Liver (tissue), 9 donors: ENCODE measurements around the gene APOA5. TPM values are rescaled to one million over a fixed set of nuclear protein-coding genes. Genes with fewer than 3 reads are reported as not detected.

Experiments used
- DNase-seq: peaks from one replicate; pipeline ENCODE4 v3.0.0-alpha.2; 2017; ENCODE audit warnings: low spot score
- H3K27ac ChIP-seq, 2 donors: one replicate each; pipeline ENCODE4 v1.7.0; 2013; ENCODE audit warnings: inconsistent platforms in 2 of 2, low read length in 2 of 2, control low read depth in 1 of 2, low read depth in 1 of 2, mild to moderate bottlenecking in 1 of 2
- H3K27me3 ChIP-seq, 4 donors: one replicate each; pipeline versions ENCODE4 v1.6.1 to v1.7.0; 2013; ENCODE audit warnings: low read length in 3 of 4, inconsistent platforms in 1 of 4, mild to moderate bottlenecking in 1 of 4, moderate library complexity in 1 of 4; ENCODE audit not compliant: control insufficient read depth in 4 of 4, insufficient read depth in 4 of 4
- H3K36me3 ChIP-seq, 4 donors: one replicate each; pipeline versions ENCODE4 v1.6.1 to v1.7.0; 2013; ENCODE audit warnings: low read length in 3 of 4, mild to moderate bottlenecking in 3 of 4, low read depth in 1 of 4, moderate library complexity in 1 of 4; ENCODE audit not compliant: control insufficient read depth in 4 of 4, insufficient read depth in 3 of 4
- H3K4me1 ChIP-seq, 4 donors: one replicate each; pipeline versions ENCODE4 v1.6.1 to v1.7.0; 2013; ENCODE audit warnings: low read length in 3 of 4, mild to moderate bottlenecking in 3 of 4, moderate library complexity in 1 of 4; ENCODE audit not compliant: control insufficient read depth in 4 of 4, insufficient read depth in 4 of 4
- H3K4me3 ChIP-seq, 3 donors: one replicate each; pipeline versions ENCODE4 v1.6.1 to v1.7.0; 2013; ENCODE audit warnings: low read length in 3 of 3, control low read depth in 1 of 3, low read depth in 1 of 3, mild to moderate bottlenecking in 1 of 3
- H3K9ac ChIP-seq, 2 donors: one replicate each; pipeline ENCODE4 v1.7.0; 2013; ENCODE audit warnings: low read length in 2 of 2, mild to moderate bottlenecking in 2 of 2, moderate library complexity in 2 of 2, control low read depth in 1 of 2, low read depth in 1 of 2
- H3K9me3 ChIP-seq, 4 donors: one replicate each; pipeline versions ENCODE4 v1.6.1 to v1.7.0; 2013; ENCODE audit warnings: low read length in 3 of 4; ENCODE audit not compliant: control insufficient read depth in 4 of 4
- ATF3 ChIP-seq: IDR thresholded peaks from 2 replicates; pipeline ENCODE4 v1.6.1; 2016; ENCODE audit warnings: antibody characterized with exemption
- CTCF ChIP-seq: fragments of 150-350 bp; IDR thresholded peaks from 2 replicates; pipeline ENCODE4 v1.5.1; 2017; ENCODE audit warnings: improper control_type of control experiment, low read depth, low read length; ENCODE audit not compliant: missing input control
- EGR1 ChIP-seq, 2 donors: IDR thresholded peaks; 2 replicates each; pipeline ENCODE4 v1.6.1; 2016 to 2018; ENCODE audit warnings: antibody characterized with exemption in 2 of 2, low read depth in 2 of 2
- FOXA1 ChIP-seq: IDR thresholded peaks from 2 replicates; pipeline ENCODE4 v1.6.1; 2016; ENCODE audit warnings: antibody characterized with exemption
- FOXA2 ChIP-seq: IDR thresholded peaks from 2 replicates; pipeline ENCODE4 v1.6.1; 2016; ENCODE audit warnings: antibody characterized with exemption
- GABPA ChIP-seq, 2 donors: IDR thresholded peaks in 1 of 2; conservative IDR thresholded peaks in 1 of 2; 2 replicates each; pipeline ENCODE4 v1.6.1; 2016; ENCODE audit warnings: antibody characterized with exemption in 2 of 2, mild to moderate bottlenecking in 1 of 2, moderate library complexity in 1 of 2
- HNF4A ChIP-seq, 2 donors: conservative IDR thresholded peaks; 2 replicates each; pipeline ENCODE4 v1.6.1; 2016; ENCODE audit warnings: antibody characterized with exemption in 2 of 2, mild to moderate bottlenecking in 2 of 2
- HNF4G ChIP-seq: IDR thresholded peaks from 2 replicates; pipeline ENCODE4 v1.6.1; 2016; ENCODE audit warnings: antibody characterized with exemption
- JUND ChIP-seq, 2 donors: IDR thresholded peaks; 2 replicates each; pipeline ENCODE4 v1.6.1; 2016; ENCODE audit warnings: antibody characterized with exemption in 2 of 2
- MAX ChIP-seq: IDR thresholded peaks from 2 replicates; pipeline ENCODE4 v1.6.1; 2016; ENCODE audit warnings: antibody characterized with exemption
- NR2F2 ChIP-seq: IDR thresholded peaks from 2 replicates; pipeline ENCODE4 v1.6.1; 2016; ENCODE audit warnings: antibody characterized with exemption
- RAD21 ChIP-seq, 2 donors: IDR thresholded peaks; 2 replicates each; pipeline ENCODE4 v1.6.1; 2016; ENCODE audit warnings: antibody characterized with exemption in 2 of 2, mild to moderate bottlenecking in 2 of 2
- REST ChIP-seq: IDR thresholded peaks from 2 replicates; pipeline ENCODE4 v1.6.1; 2016; ENCODE audit warnings: antibody characterized with exemption, mild to moderate bottlenecking
- RXRA ChIP-seq, 2 donors: IDR thresholded peaks; 2 replicates each; pipeline ENCODE4 v1.6.1; 2017 to 2018; ENCODE audit warnings: antibody characterized with exemption in 2 of 2, mild to moderate bottlenecking in 1 of 2
- SP1 ChIP-seq: IDR thresholded peaks from 2 replicates; pipeline ENCODE4 v1.6.1; 2018; ENCODE audit warnings: antibody characterized with exemption, mild to moderate bottlenecking
- TAF1 ChIP-seq: conservative IDR thresholded peaks from 2 replicates; pipeline ENCODE4 v1.6.1; 2016; ENCODE audit warnings: antibody characterized with exemption, mild to moderate bottlenecking
- YY1 ChIP-seq: IDR thresholded peaks from 2 replicates; pipeline ENCODE4 v1.6.1; 2016; ENCODE audit warnings: antibody characterized with exemption, mild to moderate bottlenecking
- ZBTB33 ChIP-seq: IDR thresholded peaks from 2 replicates; pipeline ENCODE4 v1.6.1; 2016; ENCODE audit warnings: antibody characterized with exemption
- WGBS: extraction: QIAGEN DNeasy Blood & Tissue Kit; methylation state at CpG from one replicate; pipeline ENCODE4 v1.1.7; 2013; 5-methylcytosine and 5-hydroxymethylcytosine counted together
- polyA plus RNA-seq, 2 donors: library from polyadenylated mRNA; stranded (reverse) in 1 of 2; unstranded in 1 of 2; fragments of 200-250 nt in 1 of 2; fragments of >200 nt in 1 of 2; fragmentation: Nextera tagmentation in 1 of 2; extraction: Ambion mirVana in 1 of 2; gene quantifications; one replicate each; pipeline versions ENCODE4 v1.2.1 to v1.2.3, GENCODE V29; 2013 to 2015
- total RNA-seq, 2 donors: library from RNA; depleted of rRNA; stranded (reverse); fragments of >200 nt; gene quantifications; one replicate each; pipeline ENCODE4 v1.2.3, GENCODE V29; 2014
- donor health status: healthy.
- donor health status: healthy.
- donor health status: healthy.
- donor health status: healthy.
- donor health status: healthy.

APOA5 gene
- total and polyA plus RNA-seq, 4 donors: 7.3 to 1,045 (median 739) TPM

- Histone ChIP-seq H3K4me1 (no peaks in the 10 kb centered on the region), H3K27ac (no peak overlapping the region), H3K9me3 (no peaks in the 10 kb centered on the region), H3K36me3 (no peaks in the 10 kb centered on the region), H3K9ac (no peak overlapping the region), H3K27me3 (no peaks in the 10 kb centered on the region), H3K4me3 (no peak overlapping the region)
- WGBS: 81% methylated on average over 4 of the region's 4 CpGs
- TF ChIP-seq RXRA (IDR thresholded peaks at IDR 0.05): no peak
- TF ChIP-seq JUND (IDR thresholded peaks at IDR 0.05): no peak
- TF ChIP-seq TAF1: no peak
- TF ChIP-seq FOXA1: no peak
- no peak for TF ChIP-seq GABPA (IDR thresholded peaks at IDR 0.05 in 1 of 2, conservative IDR thresholded peaks at IDR 0.05 in 1 of 2)
- TF ChIP-seq ZBTB33: no peak
- TF ChIP-seq ATF3: no peak
- no peak for TF ChIP-seq HNF4G
- TF ChIP-seq CTCF: no peak
- TF ChIP-seq FOXA2: no peak
- TF ChIP-seq MAX: no peak
- TF ChIP-seq REST: no peak
- TF ChIP-seq EGR1 (IDR thresholded peaks at IDR 0.05; ENCODE audit: low read depth in 2 of 2): no peak
- TF ChIP-seq YY1: no peak
- TF ChIP-seq RAD21 (IDR thresholded peaks at IDR 0.05): no peak
- no peak for TF ChIP-seq HNF4A (conservative IDR thresholded peaks at IDR 0.05)
- no peak for TF ChIP-seq SP1
- no peak for TF ChIP-seq NR2F2
- DNase-seq: no peak
Measured at GRCh38 chr11:116740741-116741140, 50.9 kb downstream of the APOA5 start.

Other genes starting within 250 kb of the APOA5 start
- 1 to 10 TPM; 5.9 to 7.4 TPM for gene BUD13, start 18.9 kb downstream of the APOA5 start, total RNA-seq
- 1 to 10 TPM; 3.9 to 4.4 TPM for gene BUD13, start 18.9 kb downstream of the APOA5 start, polyA plus RNA-seq
- 10 to 100 TPM in 1 of 2 donors, 1 to 10 TPM in 1; 9.4 to 56.1 TPM for gene ZPR1, start 3.9 kb downstream of the APOA5 start, total RNA-seq
- 10 to 100 TPM; 17.9 to 18.8 TPM for gene ZPR1, start 3.9 kb downstream of the APOA5 start, polyA plus RNA-seq
- gene APOA4, start 31.4 kb upstream of the APOA5 start, total RNA-seq: 100 to 1,000 TPM in 1 of 2 donors, under 1 TPM in 1; 0.89 to 171 TPM
- gene APOA4, start 31.4 kb upstream of the APOA5 start, polyA plus RNA-seq: 100 to 1,000 TPM in 1 of 2 donors, 10 to 100 TPM in 1; 90.5 to 382 TPM
- gene APOC3, start 38.0 kb upstream of the APOA5 start, total RNA-seq: 1,000 to 10,000 TPM in 1 of 2 donors, 100 to 1,000 TPM in 1; 608 to 5,828 TPM
- gene APOC3, start 38.0 kb upstream of the APOA5 start, polyA plus RNA-seq: over 10,000 TPM; 12,787 to 24,129 TPM
- gene APOA1, start 45.7 kb upstream of the APOA5 start, total RNA-seq: 1,000 to 10,000 TPM; 4,271 to 5,120 TPM
- over 10,000 TPM; 12,059 to 17,093 TPM for gene APOA1, start 45.7 kb upstream of the APOA5 start, polyA plus RNA-seq